ENCODE measurements around the gene LYL1.
"Not testable (repeated sequence)": the region's sequence is repeated elsewhere in the genome, so short reads cannot be mapped to it uniquely, and the experiment has no call there.

LYL1 gene

GRCh38 chr19:13102666-13103580, at the start of gene LYL1:
LYL1 (minus strand) TSS chr19:13102858; CDS start chr19:13101171, 1,687 bp downstream.
- peak; percentile 82 for DNase-seq (ENCODE audit: low spot score)

GRCh38 chr19:13151605-13152355, 49.1 kb upstream of the LYL1 start:
- peak; percentile 99 for DNase-seq (ENCODE audit: low spot score)

- peak; percentile 32 for DNase-seq (ENCODE audit: low spot score)
Measured at GRCh38 chr19:13150931-13151604, 48.4 kb upstream of the LYL1 start.

- peak; percentile 94 for DNase-seq (ENCODE audit: low spot score)
Measured at GRCh38 chr19:13150187-13150930, 47.7 kb upstream of the LYL1 start, which contains the start of the genes IER2 and STX10. IER2 (plus strand) TSS chr19:13150411; CDS start chr19:13153187, 2,776 bp downstream. STX10 (minus strand) TSS chr19:13150375; CDS start chr19:13150173, 202 bp downstream.

GRCh38 chr19:13149628-13150186, 47.0 kb upstream of the LYL1 start:
- DNase-seq (ENCODE audit: low spot score): peak; percentile 54

- DNase-seq (ENCODE audit: low spot score): not testable (repeated sequence)
Measured at GRCh38 chr19:13149173-13149627, 46.5 kb upstream of the LYL1 start.

- DNase-seq (ENCODE audit: low spot score): no peak
Measured at GRCh38 chr19:13146763-13147563, 44.3 kb upstream of the LYL1 start.

- DNase-seq (ENCODE audit: low spot score): no peak
Measured at GRCh38 chr19:13139633-13140311, 37.1 kb upstream of the LYL1 start.

- DNase-seq (ENCODE audit: low spot score): no peak
Measured at GRCh38 chr19:13138916-13139198, 36.2 kb upstream of the LYL1 start.

GRCh38 chr19:13138171-13138915, 35.7 kb upstream of the LYL1 start:
- no peak for DNase-seq (ENCODE audit: low spot score)

GRCh38 chr19:13137290-13137794, 34.7 kb upstream of the LYL1 start:
- DNase-seq (ENCODE audit: low spot score): no peak

GRCh38 chr19:13135068-13136062, 32.7 kb upstream of the LYL1 start:
- no peak for DNase-seq (ENCODE audit: low spot score)

GRCh38 chr19:13134626-13135025, 32.0 kb upstream of the LYL1 start:
- no peak for DNase-seq (ENCODE audit: low spot score)

GRCh38 chr19:13133241-13133870, 30.7 kb upstream of the LYL1 start:
- DNase-seq (ENCODE audit: low spot score): no peak

GRCh38 chr19:13132471-13133180, 30.0 kb upstream of the LYL1 start:
- no peak for DNase-seq (ENCODE audit: low spot score)

GRCh38 chr19:13130886-13131490, 28.3 kb upstream of the LYL1 start:
- DNase-seq (ENCODE audit: low spot score): no peak
